ENCODE measurements around the gene WDR83. TPM values are rescaled to one million over a fixed set of nuclear protein-coding genes. Genes with fewer than 3 reads are reported as not detected.

The WDR83 gene
- total and polyA plus RNA-seq, 2 of the 4 experiments (the other 2 are of a cell fraction), result 5.9 to 8.9 TPM

GRCh38 chr19:12672744-12673143, 6.1 kb downstream of the WDR83 start:
- TF ChIP-seq MAZ (IDR thresholded peaks at IDR 0.05; ENCODE audit: borderline replicate concordance, low read depth, low read length) (no peak), BHLHE40 (IDR thresholded peaks at IDR 0.05; ENCODE audit: low read depth, low read length) (no peak), USF2 (IDR thresholded peaks at IDR 0.05; ENCODE audit: low read depth, low read length) (no peak), MAFK (IDR thresholded peaks at IDR 0.05; ENCODE audit: low read depth, low read length) (no peak), CHD1 (IDR thresholded peaks at IDR 0.05; ENCODE audit: low read depth, low read length) (no peak), MXI1 (IDR thresholded peaks at IDR 0.05; ENCODE audit: borderline replicate concordance, low read depth, low read length) (no peak), CTCF (conservative IDR thresholded peaks at IDR 0.05; ENCODE audit: low read depth, low read length) (no peak)
- no TSS peak for BruUV-seq (replicated peaks)
- no peak overlapping the region for H3K56ac ChIP-seq (ENCODE audit: extremely low read depth, insufficient read depth, low read length)
- H3K14ac ChIP-seq (replicated peaks; ENCODE audit: low read depth, low read length), result no peak overlapping the region
- H3K9ac ChIP-seq (ENCODE audit: low read depth, low read length), result no peak overlapping the region
- H4K91ac ChIP-seq (ENCODE audit: insufficient read depth, low read depth, low read length), result no peak overlapping the region
- no peak overlapping the region for H4K5ac ChIP-seq (ENCODE audit: low read depth, low read length)
- no peak overlapping the region for H2BK120ac ChIP-seq (ENCODE audit: low read depth, low read length)
- H2AFZ ChIP-seq (replicated peaks; ENCODE audit: low read length, poor library complexity), result no peak overlapping the region
- 0 out of 2 replicates have a peak, but pooled peaks cover 3% of the 10 kb centered on the region for H3K9me1 ChIP-seq (ENCODE audit: insufficient read depth, low read length)
- in situ Hi-C loops (cut with MboI; ENCODE audit: low sequenced_read_pairs), result loop anchor here (5.0 kb wide), 1 partner anchor 105 kb away; no protein-coding TSS in a partner anchor
- no peak overlapping the region for H3K4ac ChIP-seq (ENCODE audit: low read depth, low read length)
- peaks cover 7% of the 10 kb centered on the region for H3K4me1 ChIP-seq (ENCODE audit: control insufficient read depth, insufficient read depth, low read length)
- CTCF ChIA-PET, result no interaction called here
- no peak overlapping the region for H4K8ac ChIP-seq (ENCODE audit: low read depth in 2 of 2, low read length in 2 of 2)
- 100% methylated on average over 1 of the region's 10 CpGs; no CpG with 5 or more reads in 1 of the 2 experiments for WGBS, 2 experiments (ENCODE audit: extremely low coverage in 2 of 2, insufficient read length in 1 of 2)
- no peak overlapping the region for H2AK5ac ChIP-seq (ENCODE audit: low read depth, low read length)
- no peak overlapping the region for H2BK15ac ChIP-seq (ENCODE audit: low read depth, low read length)
- H3K79me1 ChIP-seq (ENCODE audit: low read depth in 1 of 2, low read length in 2 of 2), result peaks cover 19 to 62% of the 10 kb centered on the region in 2 experiments
- H2BK5ac ChIP-seq (ENCODE audit: low read depth, low read length, poor library complexity, severe bottlenecking), result no peak overlapping the region
- DNase-seq, result no peak
- no peak overlapping the region for H3K23ac ChIP-seq (ENCODE audit: low read depth, low read length)
- no peak overlapping the region for H2BK20ac ChIP-seq (ENCODE audit: low read depth, low read length)
- no peak overlapping the region for H2AK9ac ChIP-seq (replicated peaks; ENCODE audit: low read depth, low read length, poor library complexity)
- POLR2A ChIA-PET (ENCODE audit: unreplicated experiment), result interaction anchor here (1.0 kb wide), 1 partner anchor 9 kb away, joined by 3 read pairs; no protein-coding TSS in a partner anchor
- peaks cover 35% of the 10 kb centered on the region for H3K36me3 ChIP-seq (ENCODE audit: control insufficient read depth, insufficient read depth, low read length)
- no peak overlapping the region for H3K18ac ChIP-seq (ENCODE audit: low read depth, low read length)
- H3K27me3 ChIP-seq (ENCODE audit: control insufficient read depth, insufficient read depth, low read length), result no peaks in the 10 kb centered on the region
- H3K4me3 ChIP-seq (ENCODE audit: insufficient read depth, low read depth, low read length), result no peak overlapping the region
- H3K4me2 ChIP-seq (ENCODE audit: low read depth, low read length), result no peak overlapping the region
- ATAC-seq (ENCODE audit: low read depth), result no peak
- dilution Hi-C loops (cut with HindIII; ENCODE audit: low sequenced_read_pairs, unreplicated experiment), result no loop called here
- intact Hi-C loops (cut with micrococcal nuclease), result loop anchor here (1.0 to 5.0 kb wide), 3 partner anchors 108 to 790 kb away; no protein-coding TSS in a partner anchor
- no peaks in the 10 kb centered on the region for H3K9me3 ChIP-seq (ENCODE audit: control insufficient read depth, insufficient read depth, low read length)
- no peak overlapping the region for H3K27ac ChIP-seq (ENCODE audit: insufficient read depth, low read length)
- H4K20me1 ChIP-seq (ENCODE audit: insufficient read depth, low read length), result peaks cover 15% of the 10 kb centered on the region
